Measurements from ENCODE around the gene GZMH.
"Not testable (repeated sequence)": the region's sequence is repeated elsewhere in the genome, so short reads cannot be mapped to it uniquely, and the experiment has no call there.

Gene GZMH

DNA sequence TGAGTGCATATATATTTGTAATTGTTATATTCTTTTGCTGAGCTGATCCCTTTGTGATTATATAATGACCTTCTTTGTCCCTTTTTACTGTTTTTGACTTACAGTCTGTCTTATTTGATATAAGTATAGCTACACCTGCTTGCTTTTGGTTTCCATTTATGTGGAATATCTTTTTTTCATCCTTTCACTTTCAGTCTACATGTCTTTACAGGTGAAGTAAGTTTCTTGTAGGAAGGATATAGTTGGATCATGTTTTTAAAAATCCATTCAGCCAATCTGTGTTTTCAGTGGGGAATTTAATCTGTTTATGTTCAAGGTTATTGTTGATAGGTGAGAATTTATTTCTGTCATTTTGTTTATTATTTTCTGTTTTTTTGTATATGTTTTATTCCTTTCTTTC is 12.1 kb downstream of the GZMH start:
- DNase-seq (ENCODE audit: low read depth): no peak
- TF ChIP-seq CTCF (IDR thresholded peaks at IDR 0.05; ENCODE audit: control insufficient read depth, extremely low read depth, insufficient read depth): no peak
- H3K4me3 ChIP-seq (ENCODE audit: low read depth, low read length): no peak overlapping the region

GRCh38 chr14:24595073-24595808 is 14.2 kb downstream of the GZMH start:
- H3K4me3 ChIP-seq (ENCODE audit: low read depth, low read length): no peak overlapping the region
- DNase-seq (ENCODE audit: low read depth): no peak
- no peak for TF ChIP-seq CTCF (IDR thresholded peaks at IDR 0.05; ENCODE audit: control insufficient read depth, extremely low read depth, insufficient read depth)

- H3K4me3 ChIP-seq (ENCODE audit: low read depth, low read length); DNase-seq (ENCODE audit: low read depth): not testable (repeated sequence)
Observed at GRCh38 chr14:24591004-24591403, 18.5 kb downstream of the GZMH start.

- H3K4me3 ChIP-seq (ENCODE audit: low read depth, low read length); DNase-seq (ENCODE audit: low read depth): not testable (repeated sequence)
Observed at GRCh38 chr14:24584402-24584801, 25.1 kb downstream of the GZMH start.

DNA sequence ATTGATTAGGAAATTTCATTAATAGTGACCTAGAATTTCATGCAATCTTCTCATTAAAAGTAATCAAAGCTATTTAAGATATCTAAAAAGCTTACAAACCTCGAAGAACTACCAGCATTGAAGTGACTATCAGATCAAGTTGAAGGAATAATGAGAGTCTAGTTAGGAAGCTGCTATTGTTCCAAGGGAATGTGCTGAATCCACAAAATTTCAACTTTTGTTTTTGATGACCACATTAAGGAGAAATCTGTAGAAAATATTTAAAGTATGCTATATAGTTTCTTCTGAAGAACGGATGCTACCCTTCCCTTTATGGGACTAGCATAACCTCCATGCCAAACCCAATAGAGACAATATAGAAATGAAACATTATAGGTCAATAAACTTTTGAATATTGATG is 30.9 kb downstream of the GZMH start:
- TF ChIP-seq CTCF (IDR thresholded peaks at IDR 0.05; ENCODE audit: control insufficient read depth, extremely low read depth, insufficient read depth): no peak
- H3K4me3 ChIP-seq (ENCODE audit: low read depth, low read length): no peak overlapping the region
- no peak for DNase-seq (ENCODE audit: low read depth)

GRCh38 chr14:24576771-24577170 is 32.7 kb downstream of the GZMH start:
- DNase-seq (ENCODE audit: low read depth): no peak
- no peak overlapping the region for H3K4me3 ChIP-seq (ENCODE audit: low read depth, low read length)
- TF ChIP-seq CTCF (IDR thresholded peaks at IDR 0.05; ENCODE audit: control insufficient read depth, extremely low read depth, insufficient read depth): no peak

- no peak for TF ChIP-seq CTCF (IDR thresholded peaks at IDR 0.05; ENCODE audit: control insufficient read depth, extremely low read depth, insufficient read depth)
- DNase-seq (ENCODE audit: low read depth): no peak
- H3K4me3 ChIP-seq (ENCODE audit: low read depth, low read length): no peak within 1 kb of the TSS
Observed at GRCh38 chr14:24576182-24576581, 33.3 kb downstream of the GZMH start, which contains the start of gene CTSG. CTSG (minus strand) TSS chr14:24576250; CDS start chr14:24576223, 27 bp downstream.

DNA sequence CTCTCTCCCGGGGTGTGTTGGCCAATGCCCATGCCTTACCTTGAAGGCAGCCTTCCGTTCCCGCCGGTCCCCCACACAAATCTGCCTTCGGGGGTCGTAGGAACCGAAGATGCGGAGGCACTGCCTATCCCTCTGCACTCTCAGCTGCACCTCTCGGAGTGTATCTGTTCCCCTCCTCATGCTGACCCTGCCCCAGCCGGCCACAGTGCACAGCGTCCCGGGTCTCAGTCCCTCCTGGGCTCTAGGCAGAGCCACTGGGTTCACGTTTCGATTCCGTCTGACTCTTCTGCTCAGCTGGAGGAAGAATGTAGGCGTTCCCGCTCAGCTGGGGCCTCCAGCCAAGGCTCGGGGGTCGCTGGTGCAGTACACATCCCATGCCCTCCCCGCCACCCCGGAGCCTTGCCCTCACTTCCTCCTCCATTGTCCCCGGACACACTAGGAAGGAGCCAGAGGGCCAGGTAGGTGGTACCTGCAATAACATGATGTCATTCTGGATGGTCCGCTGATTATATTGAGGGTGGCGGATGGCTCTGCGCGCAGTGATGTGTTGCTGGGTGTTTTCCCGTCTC is 35.2 kb downstream of the GZMH start:
- no peak for TF ChIP-seq CTCF (IDR thresholded peaks at IDR 0.05; ENCODE audit: control insufficient read depth, extremely low read depth, insufficient read depth)
- DNase-seq (ENCODE audit: low read depth): no peak
- H3K4me3 ChIP-seq (ENCODE audit: low read depth, low read length): no peak overlapping the region

Measured in LNCaP clone FGC (cell line).